ENCODE results near the gene CFAP97D2.

Gene CFAP97D2

GRCh38 chr13:114200399-114200911 lies 21.4 kb downstream of the CFAP97D2 start:
- no peak for DNase-seq

DNA sequence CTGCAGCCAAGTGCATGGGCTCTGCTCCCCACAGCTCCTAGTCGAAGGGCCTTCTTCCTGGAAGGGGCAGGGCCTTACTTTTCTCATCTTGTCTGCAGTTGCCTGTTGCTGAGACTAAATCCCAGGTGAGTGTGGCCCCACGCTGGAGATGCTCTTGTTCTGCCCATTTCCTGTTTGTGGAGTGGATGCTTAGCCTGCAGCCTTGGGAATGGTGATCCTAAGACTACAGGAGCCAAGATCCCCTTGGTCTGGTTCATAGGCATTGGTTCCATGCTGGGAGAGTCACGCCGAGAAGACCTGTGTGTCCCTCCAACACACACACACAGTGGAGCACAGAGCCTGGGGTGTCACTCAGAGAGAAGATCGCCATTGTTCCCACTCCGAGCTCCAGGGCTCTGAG lies 23.5 kb downstream of the CFAP97D2 start:
- DNase-seq: no peak

GRCh38 chr13:114203536-114203935 lies 24.5 kb downstream of the CFAP97D2 start:
- no peak for DNase-seq

GRCh38 chr13:114204894-114205293 lies 25.8 kb downstream of the CFAP97D2 start:
- no peak for DNase-seq

DNA sequence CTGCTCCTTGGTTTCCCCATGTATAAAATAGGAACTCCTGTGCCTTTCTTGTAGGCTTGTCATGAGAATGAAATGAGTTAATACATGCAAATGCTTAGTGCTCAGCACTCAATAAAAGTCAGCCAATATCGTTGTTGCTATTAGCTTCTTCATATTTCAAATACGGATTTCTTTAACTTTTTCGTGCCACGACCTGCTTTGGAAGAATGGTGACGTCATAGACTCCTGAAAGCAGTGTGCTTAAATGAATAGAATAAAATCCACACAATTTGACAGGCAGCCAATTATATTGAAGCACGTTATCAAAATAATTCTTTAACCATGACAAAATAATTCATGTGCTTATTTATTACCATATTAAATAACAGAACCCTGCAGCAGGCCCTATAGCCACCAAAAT lies 29.1 kb downstream of the CFAP97D2 start:
- no peak for DNase-seq

GRCh38 chr13:114211446-114212157 lies 32.5 kb downstream of the CFAP97D2 start:
- no peak for DNase-seq

- no peak for DNase-seq
Observed at GRCh38 chr13:114212158-114212495, 33.1 kb downstream of the CFAP97D2 start.

- no peak for DNase-seq
Observed at GRCh38 chr13:114213980-114214379, 34.9 kb downstream of the CFAP97D2 start.

DNA sequence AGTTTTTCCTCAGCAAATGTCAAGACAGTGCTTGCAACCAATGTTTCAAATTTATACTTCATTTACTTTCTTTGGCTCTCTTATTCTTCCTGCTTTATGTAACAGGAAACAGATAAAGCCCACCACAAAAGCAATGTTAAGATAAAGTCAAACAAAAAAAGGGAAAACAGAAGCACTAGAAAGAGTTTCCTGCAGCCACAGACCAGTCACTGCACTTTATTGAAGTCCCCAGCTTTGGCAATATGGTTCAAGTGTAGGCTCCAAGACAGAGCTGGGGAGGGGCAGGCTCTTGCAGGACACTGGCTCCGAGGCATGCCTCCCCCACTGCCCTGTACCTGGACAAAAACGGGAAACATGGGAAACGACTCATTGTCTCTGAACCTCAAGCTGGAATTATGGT lies 40.3 kb downstream of the CFAP97D2 start:
- no peak for DNase-seq

- no peak for DNase-seq
Observed at GRCh38 chr13:114222461-114222968, 43.5 kb downstream of the CFAP97D2 start.

GRCh38 chr13:114224201-114224600 lies 45.1 kb downstream of the CFAP97D2 start:
- no peak for DNase-seq

DNA sequence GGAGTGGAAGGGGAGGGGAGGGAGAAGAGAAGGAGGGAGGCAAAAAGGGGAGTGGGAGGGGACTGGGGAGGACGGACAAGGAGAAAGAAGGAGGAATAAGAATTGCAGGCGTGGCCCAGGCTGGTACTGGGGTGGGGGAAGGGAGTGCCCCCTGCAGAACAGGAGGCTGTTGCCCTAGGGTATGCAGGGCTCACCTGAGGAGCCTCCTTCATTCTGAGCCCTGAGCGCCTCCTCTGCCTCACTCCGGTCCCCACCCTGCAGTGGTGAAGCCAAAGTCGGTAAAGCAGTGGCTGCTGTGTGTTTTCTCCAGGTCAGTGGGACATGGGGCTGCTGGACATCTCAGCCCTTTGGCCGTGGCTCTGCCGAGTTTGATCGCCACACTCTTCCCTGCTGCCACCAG lies 46.6 kb downstream of the CFAP97D2 start:
- DNase-seq: no peak

DNA sequence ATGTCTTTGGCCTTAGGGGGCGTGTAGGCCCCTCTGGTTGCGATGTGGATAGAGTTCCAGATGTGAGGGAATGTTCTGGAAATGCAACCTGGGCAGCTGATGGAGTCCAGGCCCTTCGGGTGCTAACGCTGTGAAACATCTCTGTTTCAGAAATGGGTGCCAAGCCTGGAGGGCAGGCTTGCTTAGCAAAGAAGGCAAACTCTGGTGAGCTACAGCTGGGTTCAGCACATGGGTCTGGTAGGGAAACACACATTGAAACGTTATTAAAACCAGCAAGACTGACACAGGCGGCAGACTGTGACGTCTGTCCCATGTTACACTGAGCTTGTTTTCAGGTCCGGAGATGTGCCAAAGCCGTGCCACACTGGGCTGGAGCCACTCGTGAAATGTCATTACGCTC lies 47.0 kb downstream of the CFAP97D2 start:
- no peak for DNase-seq

DNA sequence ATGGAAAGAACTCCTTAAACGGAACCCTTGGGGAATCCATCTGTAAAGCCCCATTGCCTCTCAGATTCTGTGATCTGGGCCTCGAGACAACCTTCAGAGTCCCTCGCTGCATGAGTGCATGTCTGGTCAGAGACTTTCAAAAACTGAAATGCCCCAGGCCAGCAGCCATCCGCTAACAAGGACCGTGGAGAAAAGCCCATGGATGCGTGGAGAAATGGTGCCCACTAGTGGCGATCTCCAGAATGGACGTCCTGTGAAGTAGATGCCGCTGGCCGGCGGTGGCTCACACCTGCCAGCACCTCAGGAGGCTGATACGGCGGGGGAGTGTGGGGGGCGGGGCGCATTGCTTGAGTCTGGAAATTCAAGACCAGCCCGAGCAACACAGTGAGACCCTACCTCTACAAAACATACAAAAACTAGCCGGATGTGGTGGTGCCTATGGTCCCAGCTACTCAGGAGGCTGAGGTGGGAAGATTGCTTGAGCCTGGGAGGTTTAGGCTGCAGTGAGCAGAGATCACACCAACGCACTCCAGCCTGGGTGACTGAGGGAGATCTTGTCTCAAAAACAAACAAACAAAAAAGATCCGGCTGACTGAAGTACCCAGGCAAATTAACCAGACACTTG lies 47.8 kb downstream of the CFAP97D2 start:
- peak; percentile 83 for DNase-seq

GRCh38 chr13:114227528-114227927 lies 48.5 kb downstream of the CFAP97D2 start:
- no peak for DNase-seq

DNA sequence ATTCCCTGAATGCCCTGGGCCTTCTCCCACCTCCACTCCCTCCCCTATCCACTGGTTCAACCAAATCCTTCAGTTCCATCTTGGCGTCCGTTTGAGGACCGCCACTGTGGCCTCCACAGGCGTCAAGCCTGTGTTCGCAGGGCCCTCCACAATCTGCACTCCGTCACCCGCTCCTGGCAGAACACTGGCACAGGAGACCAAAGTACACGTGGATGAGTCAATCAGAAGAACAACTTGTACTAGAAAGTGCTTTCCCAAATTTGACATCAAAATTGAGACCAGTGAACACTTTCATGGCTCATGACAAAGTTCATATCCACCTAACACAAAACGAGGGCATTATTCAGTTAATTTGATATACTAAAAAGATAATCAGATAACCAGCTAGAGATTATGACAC lies 49.1 kb downstream of the CFAP97D2 start:
- no peak for DNase-seq

GRCh38 chr13:114229506-114229905 lies 50.4 kb downstream of the CFAP97D2 start:
- DNase-seq: no peak

- DNase-seq: no peak
Observed at GRCh38 chr13:114230117-114230516, 51.1 kb downstream of the CFAP97D2 start.

DNA sequence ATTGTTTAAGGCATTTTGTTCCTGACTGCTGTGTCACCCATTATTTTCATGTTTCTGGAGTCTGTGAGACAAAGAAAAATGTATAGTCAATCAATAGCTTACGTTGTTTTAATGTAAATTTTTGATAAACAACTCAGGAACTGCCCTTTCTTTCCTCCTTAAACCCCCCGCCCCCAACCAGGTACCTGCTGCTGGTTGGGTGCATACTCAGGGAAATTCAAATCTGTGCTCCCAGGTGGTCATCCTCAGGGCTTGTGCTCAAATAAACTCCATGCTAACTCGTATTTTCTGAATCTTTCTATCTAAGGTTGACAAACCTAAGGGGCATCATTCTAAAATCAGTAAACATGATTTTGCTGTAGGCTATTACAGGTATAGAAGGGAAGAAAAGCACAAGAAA lies 51.5 kb downstream of the CFAP97D2 start:
- DNase-seq: no peak

DNA sequence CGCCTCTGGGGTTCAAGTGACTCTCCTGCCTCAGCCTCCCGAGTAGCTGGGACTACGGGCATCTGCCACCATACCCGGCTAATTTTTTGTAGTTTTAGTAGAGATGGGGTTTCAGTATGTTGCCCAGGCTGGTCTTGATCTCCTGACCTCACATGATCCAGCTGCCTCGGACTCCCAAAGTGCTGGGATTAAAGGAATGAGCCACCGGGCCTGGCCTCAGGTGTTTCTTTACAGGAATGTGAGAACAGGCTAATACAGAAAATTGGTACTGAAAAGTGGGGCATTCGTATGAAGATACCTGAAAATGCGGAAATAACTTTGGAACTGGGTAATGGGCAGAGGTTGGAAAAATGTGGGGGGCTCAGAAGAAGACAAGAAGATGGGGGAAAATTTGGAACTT lies 52.8 kb downstream of the CFAP97D2 start:
- DNase-seq: no peak

GRCh38 chr13:114234266-114234644 lies 55.2 kb downstream of the CFAP97D2 start:
- DNase-seq: no peak

DNA sequence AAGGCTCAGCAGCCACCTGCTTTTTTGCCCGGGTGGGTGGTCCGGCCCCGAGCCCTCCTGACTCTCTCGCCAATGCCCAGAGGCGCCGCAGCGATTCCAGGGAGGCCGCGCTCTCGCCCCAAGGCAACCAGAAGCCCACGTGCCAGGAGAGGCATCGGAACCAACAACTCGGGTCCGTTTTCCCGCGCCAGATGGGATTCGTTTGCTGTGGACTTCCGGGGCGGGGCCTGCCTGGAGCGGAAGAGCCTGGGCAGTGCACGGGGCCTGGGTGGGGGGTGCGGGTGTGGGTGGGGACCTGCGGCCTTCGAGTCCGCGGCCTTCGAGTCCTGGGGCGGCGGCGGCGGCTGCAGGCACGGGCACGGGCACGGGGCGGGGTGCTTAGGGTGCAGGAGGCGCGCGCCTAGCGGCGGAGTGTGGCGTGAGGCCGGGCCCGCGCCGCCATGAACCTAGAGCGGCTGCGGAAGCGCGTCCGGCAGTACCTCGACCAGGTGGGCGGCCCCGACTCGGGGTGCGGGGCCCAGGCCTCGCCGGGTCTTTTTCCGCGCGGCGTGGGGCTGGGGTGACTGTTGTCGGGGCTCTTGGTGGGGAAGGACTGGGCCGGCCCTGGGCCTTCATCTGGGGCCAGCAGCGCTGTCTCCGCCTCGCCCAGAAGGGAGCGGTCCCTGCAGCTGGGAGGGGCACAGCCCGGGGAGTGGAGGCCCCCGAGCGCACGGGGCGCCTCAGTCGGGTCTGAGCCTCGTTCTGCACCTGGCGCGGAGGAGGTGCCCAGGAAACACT lies 55.8 kb downstream of the CFAP97D2 start, which contains the start of gene CDC16:
TSS of gene CDC16 (plus strand) at position 253 of the 777 bp plus-strand sequence. CDS start at position 441, 188 bp downstream.
- peak; percentile 94 for DNase-seq

DNA sequence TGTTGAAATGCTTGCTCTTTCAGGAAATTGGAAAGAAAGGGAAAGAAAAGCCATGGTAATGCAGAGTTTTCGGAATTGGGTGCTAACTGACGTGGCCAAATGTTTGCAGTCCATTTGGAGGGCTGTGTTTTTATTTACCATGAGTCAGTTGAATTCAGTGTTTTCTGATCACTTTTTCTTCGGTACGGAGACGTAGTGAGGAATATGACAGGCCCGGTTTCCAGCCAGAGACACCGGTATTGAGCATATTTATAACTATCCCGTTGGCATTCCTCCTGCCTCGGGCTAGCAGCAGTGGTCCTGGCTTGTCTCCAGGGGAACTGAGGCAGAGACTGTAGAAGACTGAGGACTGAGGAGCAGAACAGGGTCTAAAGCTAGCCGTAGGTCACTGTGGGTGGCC lies 56.6 kb downstream of the CFAP97D2 start:
- DNase-seq: no peak

GRCh38 chr13:114236227-114236626 lies 57.2 kb downstream of the CFAP97D2 start:
- no peak for DNase-seq
